SK-N-SH (cell line): ENCODE data around the gene KDM1A. TPM values are rescaled to one million over a fixed set of nuclear protein-coding genes. Genes with fewer than 3 reads are reported as not detected.

Source experiments
- CTCF ChIA-PET: fragments of 300-600, 350-600 bp; formaldehyde crosslinking; extraction: SDS; loops from one replicate; lab custom pipeline; 2021; lab: Yijun Ruan, JAX
- POLR2A ChIA-PET: fragments of 350-600 bp; sonication (Branson Sonifier 250); formaldehyde crosslinking; extraction: SDS; loops from one replicate; lab custom pipeline; 2020; ENCODE audit warnings: antibody characterized with exemption, inconsistent platforms; lab: Yijun Ruan, JAX
- DNase-seq: peaks from one replicate; pipeline ENCODE4 v3.0.0; 2012
- H2AFZ ChIP-seq: fragments of 200-600 bp; sonication (generic); 2 replicates; pipeline ENCODE4 v1.8.1; 2016; ENCODE audit warnings: antibody characterized with exemption, mild to moderate bottlenecking, low read depth
- H3F3A ChIP-seq: fragments of 200-600 bp; sonication (generic); replicated peaks from 2 replicates; pipeline ENCODE3; 2016; ENCODE audit warnings: antibody characterized with exemption, mild to moderate bottlenecking; ENCODE audit not compliant: insufficient read depth
- H3K27ac ChIP-seq, 2 experiments: fragments of 200-500 bp in 1 of 2; fragments of 200-600 bp in 1 of 2; sonication (Bioruptor generic) in 1 of 2; sonication (generic), shearing (Covaris generic) in 1 of 2; 2 replicates each; pipeline versions ENCODE4 v1.5.1 to v1.6.1; 2014 to 2016; ENCODE audit warnings: low read depth in 2 of 2, inconsistent platforms in 1 of 2, low read length in 1 of 2, mild to moderate bottlenecking in 1 of 2, mixed read lengths in 1 of 2
- H3K27me3 ChIP-seq: fragments of 200-600 bp; sonication (generic), shearing (Covaris generic); 2 replicates; pipeline ENCODE4 v1.6.1; 2016; ENCODE audit warnings: mixed run types; ENCODE audit not compliant: insufficient read depth
- H3K36me3 ChIP-seq, 2 experiments: fragments of 200-500 bp in 1 of 2; fragments of 200-600 bp in 1 of 2; sonication (Bioruptor generic) in 1 of 2; sonication (generic) in 1 of 2; replicated peaks in 1 of 2; 2 replicates each; pipeline versions ENCODE3 to v1.5.1; 2014 to 2016; ENCODE audit warnings: low read length in 1 of 2, mild to moderate bottlenecking in 1 of 2; ENCODE audit not compliant: insufficient read depth in 2 of 2, control insufficient read depth in 1 of 2
- H3K4me1 ChIP-seq, 2 experiments: fragments of 200-500 bp in 1 of 2; fragments of 200-600 bp in 1 of 2; sonication (Bioruptor generic) in 1 of 2; sonication (generic), shearing (Covaris generic) in 1 of 2; 2 replicates each; pipeline versions ENCODE4 v1.5.1 to v1.6.1; 2014 to 2016; ENCODE audit warnings: low read depth in 1 of 2, low read length in 1 of 2, mixed run types in 1 of 2; ENCODE audit not compliant: insufficient read depth in 2 of 2, control insufficient read depth in 1 of 2
- H3K4me2 ChIP-seq: fragments of 200-600 bp; sonication (generic), shearing (Covaris generic); 2 replicates; pipeline ENCODE4 v1.6.1; 2017; ENCODE audit warnings: mixed run types
- H3K4me3 ChIP-seq, 2 experiments: fragments of 200-500 bp in 1 of 2; fragments of 200-600 bp in 1 of 2; sonication (Bioruptor generic) in 1 of 2; sonication (generic), shearing (Covaris generic) in 1 of 2; 2 replicates each; pipeline versions ENCODE4 v1.5.1 to v1.8.1; 2014 to 2016; ENCODE audit warnings: low read depth in 2 of 2, inconsistent platforms in 1 of 2, low read length in 1 of 2, mild to moderate bottlenecking in 1 of 2, mixed read lengths in 1 of 2, moderate library complexity in 1 of 2
- H3K79me2 ChIP-seq: fragments of 200-600 bp; sonication (generic); 2 replicates; pipeline ENCODE4 v1.8.1; 2017; ENCODE audit warnings: mild to moderate bottlenecking; ENCODE audit not compliant: insufficient read depth
- H3K9ac ChIP-seq: fragments of 200-600 bp; sonication (generic); 2 replicates; pipeline ENCODE4 v1.6.1; 2017; ENCODE audit warnings: mixed run types
- H3K9me2 ChIP-seq: fragments of 200-600 bp; sonication (generic); 2 replicates; pipeline ENCODE4 v1.6.1; 2017; ENCODE audit warnings: mixed run types
- H3K9me3 ChIP-seq: fragments of 200-600 bp; sonication (generic); 2 replicates; pipeline ENCODE4 v1.6.1; 2017; ENCODE audit warnings: mixed run types, mild to moderate bottlenecking, moderate library complexity
- H4K20me1 ChIP-seq: fragments of 200-600 bp; sonication (generic); 2 replicates; pipeline ENCODE4 v1.6.1; 2017; ENCODE audit warnings: mild to moderate bottlenecking, mixed run types; ENCODE audit not compliant: insufficient read depth
- EZH2phosphoT487 ChIP-seq: fragments of 200-600 bp; sonication (generic); IDR thresholded peaks from 2 replicates; pipeline ENCODE4 v1.6.1; 2017; ENCODE audit warnings: low read depth, mixed run types, mild to moderate bottlenecking, antibody characterized with exemption, moderate library complexity, borderline replicate concordance
- FOXM1 ChIP-seq: IDR thresholded peaks from 2 replicates; pipeline ENCODE4 v1.4.0; 2012; ENCODE audit warnings: low read depth, mild to moderate bottlenecking
- IRF3 ChIP-seq: fragments of 150-350 bp; IDR thresholded peaks from 2 replicates; pipeline ENCODE4 v1.6.1; 2016; ENCODE audit warnings: mild to moderate bottlenecking, low read depth, low read length
- MXI1 ChIP-seq: IDR thresholded peaks from 2 replicates; pipeline ENCODE4 v1.6.1; 2012; ENCODE audit warnings: mild to moderate bottlenecking, low read depth, low read length, improper control_type of control experiment
- POLR2AphosphoS5 ChIP-seq: IDR thresholded peaks from 2 replicates; pipeline ENCODE4 v1.6.1; 2012; ENCODE audit warnings: low read depth, low read length
- RAD21 ChIP-seq: IDR thresholded peaks from 2 replicates; pipeline ENCODE4 v1.6.1; 2012; ENCODE audit warnings: mild to moderate bottlenecking, low read length
- RCOR1 ChIP-seq: fragments of 150-350 bp; IDR thresholded peaks from 2 replicates; pipeline ENCODE4 v1.6.1; 2017; ENCODE audit warnings: antibody characterized with exemption, low read length
- RFX5 ChIP-seq: IDR thresholded peaks from 2 replicates; pipeline ENCODE4 v1.6.1; 2012; ENCODE audit warnings: mild to moderate bottlenecking, improper control_type of control experiment, low read length
- RXRA ChIP-seq: IDR thresholded peaks from 2 replicates; pipeline ENCODE4 v1.4.0; 2012; ENCODE audit warnings: low read depth, mild to moderate bottlenecking, borderline replicate concordance
- TCF12 ChIP-seq: IDR thresholded peaks from 2 replicates; pipeline ENCODE4 v1.4.0; 2012
- TEAD4 ChIP-seq: IDR thresholded peaks from 2 replicates; pipeline ENCODE4 v1.4.0; 2012; ENCODE audit warnings: mild to moderate bottlenecking, borderline replicate concordance; ENCODE audit not compliant: insufficient read depth
- YY1 ChIP-seq: IDR thresholded peaks from 2 replicates; pipeline ENCODE4 v1.4.0; 2012; ENCODE audit warnings: low read depth, mild to moderate bottlenecking
- polyA plus RNA-seq, 3 experiments: library from polyadenylated mRNA; depleted of rRNA; stranded (reverse); fragments of >200 nt; gene quantifications; 2 replicates each; pipeline ENCODE4 v1.2.3, GENCODE V29; 2012
- TF ChIP-seq, protein P1 (sequence below): IDR thresholded peaks from 2 replicates; pipeline ENCODE4; 2012
- TF ChIP-seq, protein P2 (sequence below): IDR thresholded peaks from 2 replicates; pipeline ENCODE4 v1.4.0; 2012; ENCODE audit warnings: low read depth, borderline replicate concordance
- TF ChIP-seq, protein P3 (sequence below): IDR thresholded peaks from 2 replicates; pipeline ENCODE4 v1.4.0; 2012; ENCODE audit warnings: low read depth

The KDM1A gene
- polyA plus RNA-seq, 1 of the 3 experiments (the other 2 are of a cell fraction): 71.0 TPM

DNA sequence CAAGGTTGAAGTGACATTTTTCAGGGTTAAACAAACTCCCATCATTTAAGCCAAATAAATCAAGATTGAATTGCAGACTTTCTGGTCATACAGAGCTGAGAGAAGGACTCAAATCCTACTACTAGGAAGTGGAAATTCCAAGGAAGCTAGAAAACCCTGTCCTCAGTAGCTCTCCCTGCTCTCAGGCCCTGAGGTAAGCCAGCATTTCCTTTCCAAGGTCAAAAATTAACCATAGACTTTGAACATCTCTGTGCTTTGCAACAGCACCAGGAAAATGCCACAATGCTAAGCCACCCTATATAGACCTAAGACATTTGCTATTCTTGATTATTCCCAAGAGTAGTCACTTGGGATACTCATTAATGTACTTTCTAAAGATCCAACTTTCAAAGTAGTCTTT lies 104.3 kb downstream of the KDM1A start:
- no peak for TF ChIP-seq TCF12
- TF ChIP-seq, protein P1, sequence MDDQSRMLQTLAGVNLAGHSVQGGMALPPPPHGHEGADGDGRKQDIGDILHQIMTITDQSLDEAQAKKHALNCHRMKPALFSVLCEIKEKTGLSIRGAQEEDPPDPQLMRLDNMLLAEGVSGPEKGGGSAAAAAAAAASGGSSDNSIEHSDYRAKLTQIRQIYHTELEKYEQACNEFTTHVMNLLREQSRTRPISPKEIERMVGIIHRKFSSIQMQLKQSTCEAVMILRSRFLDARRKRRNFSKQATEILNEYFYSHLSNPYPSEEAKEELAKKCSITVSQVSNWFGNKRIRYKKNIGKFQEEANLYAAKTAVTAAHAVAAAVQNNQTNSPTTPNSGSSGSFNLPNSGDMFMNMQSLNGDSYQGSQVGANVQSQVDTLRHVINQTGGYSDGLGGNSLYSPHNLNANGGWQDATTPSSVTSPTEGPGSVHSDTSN: no peak
- TF ChIP-seq RCOR1: no peak
- no peak for TF ChIP-seq MXI1
- no peak for TF ChIP-seq POLR2AphosphoS5
- no peak for TF ChIP-seq YY1
- no peak for TF ChIP-seq IRF3
- no peak for TF ChIP-seq FOXM1
- no peak for TF ChIP-seq RFX5
- TF ChIP-seq, protein P2, sequence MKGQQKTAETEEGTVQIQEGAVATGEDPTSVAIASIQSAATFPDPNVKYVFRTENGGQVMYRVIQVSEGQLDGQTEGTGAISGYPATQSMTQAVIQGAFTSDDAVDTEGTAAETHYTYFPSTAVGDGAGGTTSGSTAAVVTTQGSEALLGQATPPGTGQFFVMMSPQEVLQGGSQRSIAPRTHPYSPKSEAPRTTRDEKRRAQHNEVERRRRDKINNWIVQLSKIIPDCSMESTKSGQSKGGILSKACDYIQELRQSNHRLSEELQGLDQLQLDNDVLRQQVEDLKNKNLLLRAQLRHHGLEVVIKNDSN: no peak
- no peak for TF ChIP-seq RXRA
- TF ChIP-seq TEAD4: no peak
- TF ChIP-seq, protein P3, sequence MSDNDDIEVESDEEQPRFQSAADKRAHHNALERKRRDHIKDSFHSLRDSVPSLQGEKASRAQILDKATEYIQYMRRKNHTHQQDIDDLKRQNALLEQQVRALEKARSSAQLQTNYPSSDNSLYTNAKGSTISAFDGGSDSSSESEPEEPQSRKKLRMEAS: no peak
- TF ChIP-seq RAD21: no peak
- no peak for TF ChIP-seq EZH2phosphoT487
- no peak overlapping the region for H3K4me2 ChIP-seq
- DNase-seq: no peak
- H3K9me3 ChIP-seq: no peaks in the 10 kb centered on the region
- no peak overlapping the region for H2AFZ ChIP-seq
- peaks cover 100% of the 10 kb centered on the region for H3K79me2 ChIP-seq
- H3F3A ChIP-seq: peaks cover 14% of the 10 kb centered on the region
- no peaks in the 10 kb centered on the region for H3K27me3 ChIP-seq
- no peak overlapping the region for H3K4me3 ChIP-seq
- H3K9ac ChIP-seq: no peak overlapping the region
- H4K20me1 ChIP-seq: peaks cover 39% of the 10 kb centered on the region
- H3K4me1 ChIP-seq: peaks cover 6 to 30% of the 10 kb centered on the region in 2 experiments; a peak in 3 of 4 replicates
- peaks cover 0 to 4% of the 10 kb centered on the region in 2 experiments for H3K36me3 ChIP-seq
- H3K9me2 ChIP-seq: no peaks in the 10 kb centered on the region
- H3K27ac ChIP-seq: no peak overlapping the region
- POLR2A ChIA-PET: no interaction called here
- CTCF ChIA-PET: interaction anchor here (0.7 to 6.7 kb wide), 4 partner anchors 12 to 61 kb away, joined by 3 to 33 read pairs (median 4); no protein-coding TSS in a partner anchor
